ENCODE measurements around the gene SPAG16. TPM values are rescaled to one million over a fixed set of nuclear protein-coding genes. Genes with fewer than 3 reads are reported as not detected.
"Not testable (repeated sequence)": the region's sequence is repeated elsewhere in the genome, so short reads cannot be mapped to it uniquely, and the experiment has no call there.

SPAG16 gene
- total RNA-seq, 1 experiment from 2014 or later: 17.6 TPM

DNA sequence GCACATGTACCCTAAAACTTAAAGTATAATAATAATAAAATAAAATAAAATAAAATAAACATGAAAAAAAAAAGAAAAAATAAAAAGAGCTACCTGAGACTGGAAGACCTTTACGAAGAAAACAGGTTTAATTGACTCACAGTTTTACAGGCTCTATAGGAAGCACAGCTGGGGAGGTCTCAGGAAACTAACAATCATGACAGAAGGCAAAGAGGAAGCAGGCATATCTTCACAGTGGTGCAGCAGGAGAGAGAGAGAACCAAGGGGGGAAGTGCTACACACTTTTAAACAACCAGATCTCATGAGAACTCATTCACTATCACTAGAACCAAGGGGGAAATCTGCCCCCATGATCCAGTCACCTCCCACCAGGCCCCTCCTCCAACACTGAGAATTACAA, 747.3 kb downstream of the SPAG16 start:
- Histone ChIP-seq H3K4me3 (no peak overlapping the region), H3K9me3 (replicated peaks) (no peaks in the 10 kb centered on the region), H3K27me3 (replicated peaks) (no peaks in the 10 kb centered on the region), H3K36me3 (no peaks in the 10 kb centered on the region), H3K4me1 (replicated peaks) (no peaks in the 10 kb centered on the region), H3K27ac (no peak overlapping the region)
- no peak for DNase-seq (ENCODE audit: low read depth in 1 of 2, low spot score in 2 of 2)

DNA sequence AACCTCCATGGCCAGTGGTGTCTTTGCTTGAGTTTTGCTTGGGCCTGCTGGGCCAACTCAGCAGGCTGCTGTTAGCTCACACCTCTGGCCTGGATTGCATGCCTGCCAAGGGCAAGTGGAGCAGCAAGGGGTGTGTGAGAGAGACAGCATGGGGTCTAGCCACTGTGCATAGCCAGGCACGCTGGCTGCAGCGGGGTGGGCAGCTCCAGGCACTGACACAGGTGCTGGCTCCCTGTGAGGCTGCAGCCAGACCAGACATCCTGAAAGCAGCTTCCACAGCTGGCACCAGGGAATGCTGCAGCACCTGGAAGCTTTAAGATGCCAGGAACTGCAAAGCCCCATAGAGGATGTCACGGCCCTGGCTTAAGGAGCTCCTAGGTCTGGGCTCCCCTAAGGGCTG, 750.2 kb downstream of the SPAG16 start:
- no peak for DNase-seq (ENCODE audit: low read depth in 1 of 2, low spot score in 2 of 2)
- Histone ChIP-seq H3K27ac (no peak overlapping the region), H3K27me3 (replicated peaks) (no peaks in the 10 kb centered on the region), H3K4me3 (no peak overlapping the region), H3K9me3 (replicated peaks) (no peaks in the 10 kb centered on the region), H3K36me3 (no peaks in the 10 kb centered on the region), H3K4me1 (replicated peaks) (no peaks in the 10 kb centered on the region)

DNA sequence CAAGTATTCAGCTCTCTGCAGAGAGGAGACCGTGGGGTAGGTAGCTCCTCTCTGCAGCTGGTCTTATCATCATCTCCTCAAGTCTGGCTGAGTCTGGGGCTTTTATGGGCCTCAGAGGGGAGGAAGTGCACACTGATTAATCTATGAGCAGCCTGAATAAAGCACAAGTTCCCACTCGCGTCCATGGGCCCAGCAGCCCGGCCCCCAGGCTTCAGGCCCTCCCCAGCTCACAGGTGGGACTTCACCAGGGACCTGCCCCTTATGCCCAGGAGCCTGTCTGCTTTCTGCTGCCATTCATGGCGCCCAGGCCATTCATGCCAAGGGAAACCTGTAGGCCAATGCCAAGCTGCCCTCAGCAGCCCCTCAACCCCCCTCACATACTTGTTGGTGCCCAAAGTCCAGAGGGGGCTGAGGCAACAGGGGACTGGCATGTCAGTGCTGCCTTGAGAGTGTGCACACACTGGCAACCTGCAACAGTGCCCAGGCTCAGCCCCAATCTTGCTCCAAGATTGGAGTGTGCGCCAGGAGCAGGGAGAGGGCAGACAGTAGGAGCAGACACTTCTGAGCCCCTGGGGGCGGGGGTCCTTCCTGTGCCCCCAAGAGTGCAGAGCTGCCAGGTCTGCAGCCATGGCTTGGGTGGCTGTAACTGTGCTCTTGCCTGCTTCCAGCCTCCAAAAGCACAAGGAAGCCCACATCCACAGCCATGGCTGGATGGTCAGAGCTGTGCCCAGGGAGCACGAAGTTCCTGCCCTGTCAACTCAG, 751.0 kb downstream of the SPAG16 start:
- Histone ChIP-seq H3K27ac (no peak overlapping the region), H3K9me3 (replicated peaks) (no peaks in the 10 kb centered on the region), H3K4me3 (no peak overlapping the region), H3K36me3 (no peaks in the 10 kb centered on the region), H3K4me1 (replicated peaks) (no peaks in the 10 kb centered on the region), H3K27me3 (replicated peaks) (no peaks in the 10 kb centered on the region)
- no peak for DNase-seq (ENCODE audit: low read depth in 1 of 2, low spot score in 2 of 2)

DNA sequence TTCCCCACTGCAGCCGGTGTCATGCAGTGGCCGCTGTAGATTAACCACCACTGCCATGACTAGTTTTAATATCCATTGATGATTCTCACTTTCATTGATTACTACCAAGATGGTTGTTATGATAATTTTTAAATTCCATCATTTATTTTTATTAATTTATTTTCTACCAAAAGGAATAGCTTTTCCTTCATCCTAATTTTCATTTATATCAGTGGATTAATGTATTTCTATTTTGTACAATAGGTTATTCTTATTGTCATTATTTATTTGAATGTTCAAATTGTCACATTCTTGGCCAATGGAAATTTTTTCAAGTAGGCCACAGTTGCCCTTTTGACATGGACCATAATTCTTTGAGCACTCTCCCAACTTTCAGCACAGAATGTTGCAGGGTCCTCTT, 751.7 kb downstream of the SPAG16 start:
- Histone ChIP-seq H3K27ac (no peak overlapping the region), H3K36me3 (no peaks in the 10 kb centered on the region), H3K4me1 (replicated peaks) (no peaks in the 10 kb centered on the region), H3K4me3 (no peak overlapping the region), H3K27me3 (replicated peaks) (no peaks in the 10 kb centered on the region), H3K9me3 (replicated peaks) (no peaks in the 10 kb centered on the region)
- no peak for DNase-seq (ENCODE audit: low read depth in 1 of 2, low spot score in 2 of 2)

DNA sequence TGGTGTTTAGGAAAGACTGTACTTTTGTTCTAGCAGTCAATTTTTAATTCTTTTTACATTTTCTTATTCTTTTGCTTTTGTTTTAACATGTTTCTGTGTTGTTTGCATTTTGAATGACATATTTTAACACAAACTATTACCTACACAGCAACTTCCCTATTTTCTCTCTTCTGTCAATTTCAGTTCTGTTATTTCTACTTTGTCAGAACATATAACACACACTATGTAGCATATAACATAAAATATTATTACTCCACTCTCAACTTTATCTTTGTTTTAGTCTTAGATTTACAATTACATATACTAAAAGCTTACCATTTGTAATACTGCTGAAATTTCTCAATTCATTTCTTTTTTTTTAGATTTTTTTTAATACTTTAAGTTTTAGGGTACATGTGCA, 753.9 kb downstream of the SPAG16 start:
- no peaks in the 10 kb centered on the region; the same call in 1 of the 2 replicates for H3K9me3 ChIP-seq (replicated peaks)
- DNase-seq (ENCODE audit: low read depth in 1 of 2, low spot score in 2 of 2): no peak
- H3K4me3 ChIP-seq: no peak overlapping the region
- H3K4me1 ChIP-seq (replicated peaks): no peaks in the 10 kb centered on the region
- no peaks in the 10 kb centered on the region for H3K36me3 ChIP-seq
- no peaks in the 10 kb centered on the region; the same call in 1 of the 2 replicates for H3K27me3 ChIP-seq (replicated peaks)
- H3K27ac ChIP-seq: no peak overlapping the region

DNA sequence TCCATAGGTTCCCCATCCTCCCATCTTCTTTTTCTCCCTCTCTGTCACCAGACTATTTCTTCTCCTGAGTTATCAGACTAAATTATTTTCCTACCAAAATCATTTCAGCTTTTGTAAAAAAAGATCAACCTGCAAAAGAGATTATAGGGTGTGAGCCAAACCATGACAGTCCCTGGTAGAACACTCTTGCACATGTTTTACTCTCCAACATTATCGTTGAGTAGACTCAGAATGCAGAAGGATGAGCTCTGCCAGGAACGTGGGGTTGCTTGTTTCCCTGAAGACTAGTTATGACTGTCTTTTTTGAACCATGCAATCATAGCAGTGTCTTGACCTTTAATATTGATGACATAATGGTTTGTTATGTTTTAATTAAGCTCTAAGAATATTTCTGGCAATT, 766.5 kb downstream of the SPAG16 start:
- no peaks in the 10 kb centered on the region for H3K4me1 ChIP-seq (replicated peaks)
- H3K9me3 ChIP-seq (replicated peaks): no peaks in the 10 kb centered on the region
- no peak overlapping the region for H3K27ac ChIP-seq
- H3K27me3 ChIP-seq (replicated peaks): no peaks in the 10 kb centered on the region
- H3K4me3 ChIP-seq: no peak overlapping the region
- no peak for DNase-seq (ENCODE audit: low read depth in 1 of 2, low spot score in 2 of 2)
- H3K36me3 ChIP-seq: no peaks in the 10 kb centered on the region

DNA sequence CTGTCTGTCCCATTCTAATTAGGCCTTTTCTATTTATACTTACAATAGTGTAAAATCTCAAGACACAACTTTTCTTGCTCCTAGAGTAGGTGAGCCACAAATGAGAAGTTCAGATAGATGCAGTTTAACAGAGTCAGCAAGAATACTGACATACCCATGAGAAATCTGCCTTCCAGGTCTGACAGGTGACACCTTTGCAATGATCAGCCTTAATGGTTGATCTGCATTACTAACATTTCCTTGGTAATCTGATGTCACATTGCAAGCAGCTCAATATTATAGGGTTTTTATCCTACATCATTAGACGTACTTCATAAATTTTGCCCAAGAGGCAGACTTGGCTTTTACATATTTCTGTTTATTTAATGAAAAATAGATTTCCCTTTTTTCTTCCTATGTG, 767.3 kb downstream of the SPAG16 start:
- no peaks in the 10 kb centered on the region for H3K36me3 ChIP-seq
- H3K27ac ChIP-seq: no peak overlapping the region
- DNase-seq (ENCODE audit: low read depth in 1 of 2, low spot score in 2 of 2): no peak
- H3K9me3 ChIP-seq (replicated peaks): no peaks in the 10 kb centered on the region
- H3K27me3 ChIP-seq (replicated peaks): no peaks in the 10 kb centered on the region
- H3K4me3 ChIP-seq: no peak overlapping the region
- H3K4me1 ChIP-seq (replicated peaks): no peaks in the 10 kb centered on the region

DNA sequence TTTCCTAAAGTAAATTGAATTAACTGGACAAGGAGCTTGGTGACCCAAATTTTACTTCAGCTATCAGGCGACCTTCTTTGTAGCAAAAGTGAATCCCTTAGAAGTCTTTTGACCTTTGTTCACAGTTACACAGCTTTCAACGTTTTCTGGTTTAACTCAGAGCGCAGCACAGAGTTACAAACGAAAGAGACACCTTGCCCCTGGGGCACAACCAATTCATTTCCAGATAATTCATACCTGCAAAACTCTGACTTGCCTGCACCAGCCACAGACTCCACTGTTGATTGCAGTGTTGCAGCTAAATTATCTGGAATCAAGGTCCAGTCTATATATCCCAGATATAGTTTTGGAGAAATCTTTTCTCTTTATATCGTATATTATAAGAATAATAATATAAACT, 768.0 kb downstream of the SPAG16 start:
- Histone ChIP-seq H3K9me3 (replicated peaks) (no peaks in the 10 kb centered on the region), H3K4me1 (replicated peaks) (no peaks in the 10 kb centered on the region), H3K27ac (no peak overlapping the region), H3K27me3 (replicated peaks) (no peaks in the 10 kb centered on the region), H3K4me3 (no peak overlapping the region), H3K36me3 (no peaks in the 10 kb centered on the region)
- DNase-seq (ENCODE audit: low read depth in 1 of 2, low spot score in 2 of 2): no peak

DNA sequence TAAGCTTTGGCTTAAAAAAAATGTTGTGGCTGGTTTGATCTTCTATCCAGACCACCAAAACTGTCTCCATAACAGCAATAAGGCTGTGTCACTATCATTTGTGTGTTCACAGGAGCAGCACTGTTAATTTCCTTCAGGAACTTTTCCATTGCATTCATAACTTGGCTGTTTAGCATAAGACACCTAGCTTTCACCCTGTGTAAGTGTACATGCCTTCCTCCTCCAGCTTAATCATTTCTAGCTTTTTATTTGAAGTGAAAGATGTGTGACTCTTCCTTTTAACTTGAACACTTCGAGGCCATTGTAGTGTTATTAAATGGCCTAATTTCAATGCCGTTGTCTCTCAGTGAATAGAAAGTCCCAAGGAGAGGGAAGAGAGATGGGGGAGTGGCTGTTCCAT, 773.7 kb downstream of the SPAG16 start:
- DNase-seq (ENCODE audit: low read depth in 1 of 2, low spot score in 2 of 2): no peak
- Histone ChIP-seq H3K27me3 (replicated peaks) (no peaks in the 10 kb centered on the region), H3K36me3 (no peaks in the 10 kb centered on the region), H3K4me1 (replicated peaks) (no peaks in the 10 kb centered on the region), H3K9me3 (replicated peaks) (no peaks in the 10 kb centered on the region), H3K4me3 (no peak overlapping the region), H3K27ac (no peak overlapping the region)

DNA sequence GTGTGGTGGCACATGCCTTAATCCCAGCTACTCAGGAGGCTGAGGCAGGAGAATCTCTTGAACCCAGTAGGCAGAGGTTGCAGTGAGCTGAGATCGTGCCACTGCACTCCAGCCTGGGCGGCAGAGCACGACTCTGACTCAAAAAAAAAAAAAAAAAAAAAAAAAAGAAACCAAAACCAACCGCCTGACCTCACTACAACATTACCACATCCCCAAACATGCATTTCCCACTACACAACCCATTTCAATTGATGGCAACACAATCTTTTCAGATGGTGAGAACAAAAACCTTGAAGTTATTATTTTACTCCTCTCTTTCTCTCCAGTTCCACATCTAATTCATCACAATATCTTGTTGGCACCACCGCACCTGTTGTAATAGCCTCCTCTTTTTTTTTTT, 778.0 kb downstream of the SPAG16 start:
- not testable (repeated sequence) for H3K9me3 ChIP-seq (replicated peaks); H3K4me3 ChIP-seq; DNase-seq (ENCODE audit: low read depth in 1 of 2, low spot score in 2 of 2); H3K27me3 ChIP-seq (replicated peaks); H3K36me3 ChIP-seq; H3K4me1 ChIP-seq (replicated peaks); H3K27ac ChIP-seq

DNA sequence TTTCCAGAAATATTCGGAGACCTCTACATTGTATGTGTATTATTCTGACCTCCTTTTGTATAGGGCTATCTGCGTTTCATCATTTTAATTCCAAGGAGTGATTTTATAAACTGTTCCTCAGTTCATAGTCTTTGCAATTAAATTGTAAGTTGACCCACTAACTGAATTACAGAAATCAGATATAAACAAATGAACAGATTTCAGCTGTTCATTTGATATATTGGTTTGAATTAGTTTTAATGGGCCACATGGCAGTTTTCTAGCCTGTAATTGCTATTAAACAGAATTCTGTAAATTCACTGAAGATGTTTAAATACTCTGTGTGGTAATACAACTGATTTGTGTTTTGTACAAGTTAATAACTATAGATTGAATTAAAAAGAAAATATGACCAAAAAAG, 780.2 kb downstream of the SPAG16 start:
- no peak overlapping the region for H3K27ac ChIP-seq
- H3K4me1 ChIP-seq (replicated peaks): peaks cover 9% of the 10 kb centered on the region
- no peaks in the 10 kb centered on the region for H3K27me3 ChIP-seq (replicated peaks)
- H3K9me3 ChIP-seq (replicated peaks): no peaks in the 10 kb centered on the region
- no peaks in the 10 kb centered on the region for H3K36me3 ChIP-seq
- no peak for DNase-seq (ENCODE audit: low read depth in 1 of 2, low spot score in 2 of 2)
- no peak overlapping the region for H3K4me3 ChIP-seq

DNA sequence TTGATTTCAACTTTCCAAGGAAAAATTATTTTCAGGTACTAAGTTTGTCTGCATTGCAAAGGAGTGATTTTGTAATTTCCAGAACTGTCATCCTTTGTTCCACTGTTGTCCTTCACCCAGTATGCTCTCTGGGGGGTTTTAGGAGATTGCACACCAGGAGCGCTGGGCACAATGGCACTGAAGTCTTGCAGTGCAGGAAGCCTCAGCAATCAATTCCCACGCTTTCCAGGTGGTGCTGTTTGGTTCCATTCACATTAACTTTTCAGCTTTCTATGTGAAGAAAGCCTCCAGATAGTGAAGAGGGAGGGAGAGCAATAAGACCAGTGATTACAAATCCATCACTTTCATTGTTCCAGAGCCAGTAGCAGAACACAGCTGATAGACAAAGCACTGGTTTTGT, 782.6 kb downstream of the SPAG16 start:
- no peaks in the 10 kb centered on the region for H3K9me3 ChIP-seq (replicated peaks)
- H3K4me1 ChIP-seq (replicated peaks): peaks cover 11% of the 10 kb centered on the region
- no peak overlapping the region for H3K27ac ChIP-seq
- no peak for DNase-seq (ENCODE audit: low read depth in 1 of 2, low spot score in 2 of 2)
- H3K36me3 ChIP-seq: no peaks in the 10 kb centered on the region
- no peak overlapping the region for H3K4me3 ChIP-seq
- H3K27me3 ChIP-seq (replicated peaks): no peaks in the 10 kb centered on the region

DNA sequence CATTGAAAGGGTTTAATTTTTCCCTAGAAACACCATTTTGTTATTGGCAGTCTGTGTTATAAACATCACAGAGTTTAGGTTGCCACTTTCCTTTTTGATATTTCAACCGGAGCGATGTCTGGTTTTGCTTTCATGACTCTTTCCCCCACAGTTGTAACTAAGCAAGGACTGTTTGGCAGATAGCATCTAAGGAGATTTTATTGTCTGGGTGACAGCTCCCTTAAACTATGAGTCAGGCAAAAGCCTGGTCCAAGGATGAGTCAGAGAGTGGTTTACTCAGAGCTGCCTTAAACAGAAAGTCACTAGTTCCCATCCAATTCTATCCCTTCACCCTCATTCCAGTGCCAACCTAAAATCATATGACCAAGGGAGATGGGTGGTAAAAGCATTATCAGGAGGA, 785.0 kb downstream of the SPAG16 start:
- Histone ChIP-seq H3K27ac (peak overlapping the region; percentile 65), H3K9me3 (replicated peaks) (no peaks in the 10 kb centered on the region), H3K4me3 (0 out of 2 replicates have a peak overlapping the region, but pooled peaks have one; percentile 5), H3K27me3 (replicated peaks) (no peaks in the 10 kb centered on the region), H3K36me3 (no peaks in the 10 kb centered on the region), H3K4me1 (replicated peaks) (peaks cover 11% of the 10 kb centered on the region)
- peak; percentile 69 to 72 for DNase-seq (ENCODE audit: low read depth in 1 of 2, low spot score in 2 of 2)

DNA sequence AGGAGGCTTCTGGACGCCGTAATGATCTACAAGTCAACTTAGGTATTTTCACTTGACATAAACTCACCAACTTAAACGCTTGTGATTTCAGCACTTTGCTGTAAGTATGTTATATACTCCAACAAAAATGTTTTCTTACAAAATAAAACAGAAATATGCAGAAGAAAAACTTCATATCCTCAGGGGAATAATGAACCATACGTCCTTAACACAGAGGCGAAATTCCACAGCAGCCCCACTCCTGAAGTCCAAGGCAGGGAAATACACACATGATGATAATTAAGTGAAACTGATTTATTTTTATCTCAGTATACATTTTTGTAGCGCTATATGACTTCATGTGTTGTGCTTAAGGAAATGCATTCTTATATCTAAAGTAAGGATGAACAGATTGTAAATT, 791.2 kb downstream of the SPAG16 start:
- no peak for DNase-seq (ENCODE audit: low read depth in 1 of 2, low spot score in 2 of 2)
- Histone ChIP-seq H3K9me3 (replicated peaks) (no peaks in the 10 kb centered on the region), H3K36me3 (no peaks in the 10 kb centered on the region), H3K4me3 (no peak overlapping the region), H3K4me1 (replicated peaks) (no peaks in the 10 kb centered on the region), H3K27ac (no peak overlapping the region), H3K27me3 (replicated peaks) (no peaks in the 10 kb centered on the region)

DNA sequence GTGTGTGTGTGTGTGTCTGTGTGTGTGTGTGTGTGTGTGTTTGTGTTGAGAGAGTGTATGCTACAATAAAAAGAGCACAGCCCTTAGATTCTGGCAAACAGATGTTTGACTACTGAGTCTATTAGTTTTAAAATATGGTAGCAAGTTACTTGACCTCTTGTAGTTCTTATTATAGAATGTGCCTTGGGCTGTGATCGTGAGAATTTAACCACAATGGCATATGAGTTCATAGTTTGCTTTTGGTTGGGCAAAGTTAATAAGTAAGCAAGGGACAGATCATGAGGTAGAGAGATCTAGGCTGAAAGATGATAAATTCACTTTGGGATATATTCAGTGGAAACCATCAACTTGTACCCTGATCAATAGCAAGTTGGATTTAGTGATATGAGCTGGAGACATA, 792.3 kb downstream of the SPAG16 start:
- no peak for DNase-seq (ENCODE audit: low read depth in 1 of 2, low spot score in 2 of 2)

More for the DNA sequence above, 792.3 kb downstream of the SPAG16 start:
- Histone ChIP-seq H3K36me3 (no peaks in the 10 kb centered on the region), H3K4me1 (replicated peaks) (no peaks in the 10 kb centered on the region), H3K4me3 (no peak overlapping the region), H3K27ac (no peak overlapping the region), H3K27me3 (replicated peaks) (no peaks in the 10 kb centered on the region), H3K9me3 (replicated peaks) (no peaks in the 10 kb centered on the region)
